DOHH2 (cell line): Measurements from ENCODE around the gene GOLM1.

Experiments
- CTCF ChIP-seq: fragments of 200-600 bp; sonication (generic); IDR thresholded peaks from one replicate; pipeline ENCODE4 v1.5.1; 2014; ENCODE audit warnings: antibody characterized with exemption, mild to moderate bottlenecking, low read depth, low read length; ENCODE audit not compliant: poor library complexity, severe bottlenecking
- EZH2phosphoT487 ChIP-seq: fragments of 200-600 bp; sonication (generic); IDR thresholded peaks from 2 replicates; pipeline ENCODE4 v1.6.1; 2017; ENCODE audit warnings: borderline replicate concordance, mild to moderate bottlenecking, antibody characterized with exemption, low read length, moderate library complexity, mixed read lengths

- TF ChIP-seq CTCF = no peak
- no peak for TF ChIP-seq EZH2phosphoT487
Observed at GRCh38 chr9:86036555-86036954, 62.8 kb downstream of the GOLM1 start.
